Endothelial cell of hepatic sinusoid (primary cell): ENCODE data around the gene APOL1.
"Not testable (repeated sequence)": the region's sequence is repeated elsewhere in the genome, so short reads cannot be mapped to it uniquely, and the experiment has no call there.

ENCODE experiments used
- in situ Hi-C: cut with HindIII; loops from 2 replicates; pipeline ENCODE4 v1.10.0; 2017; ENCODE audit warnings: low sequenced_read_pairs

The APOL1 gene

GRCh38 chr22:36252754-36253522, at the start of gene APOL1:
Gene APOL1, plus strand, starts transcription at chr22:36253133. Its CDS starts 1,823 bp downstream, at chr22:36254956.
- in situ Hi-C loops, result no loop called here

GRCh38 chr22:36203441-36203840, 49.5 kb upstream of the APOL1 start:
- in situ Hi-C loops, result not testable (repeated sequence)

- in situ Hi-C loops, result no loop called here
These were observed 48.8 kb upstream of the APOL1 start for GRCh38 chr22:36204001-36204631.

- in situ Hi-C loops, result no loop called here
These were observed 48.3 kb upstream of the APOL1 start for GRCh38 chr22:36204632-36205015.

GRCh38 chr22:36205573-36205972, 47.4 kb upstream of the APOL1 start:
- in situ Hi-C loops, result not testable (repeated sequence)

- in situ Hi-C loops, result no loop called here
These were observed 46.7 kb upstream of the APOL1 start for GRCh38 chr22:36206255-36206654.

- in situ Hi-C loops, result no loop called here
These were observed 44.7 kb upstream of the APOL1 start for GRCh38 chr22:36208162-36208765.

- in situ Hi-C loops, result no loop called here
These were observed 44.0 kb upstream of the APOL1 start for GRCh38 chr22:36208914-36209313.

GRCh38 chr22:36209488-36209908, 43.4 kb upstream of the APOL1 start:
- in situ Hi-C loops, result not testable (repeated sequence)

- in situ Hi-C loops, result no loop called here
These were observed 42.7 kb upstream of the APOL1 start for GRCh38 chr22:36210224-36210623.

- in situ Hi-C loops, result no loop called here
These were observed 41.6 kb upstream of the APOL1 start for GRCh38 chr22:36211237-36211861.

GRCh38 chr22:36212901-36213300, 40.0 kb upstream of the APOL1 start:
- in situ Hi-C loops, result no loop called here

GRCh38 chr22:36213586-36213985, 39.3 kb upstream of the APOL1 start:
- in situ Hi-C loops, result no loop called here

- in situ Hi-C loops, result no loop called here
These were observed 37.0 kb upstream of the APOL1 start for GRCh38 chr22:36215981-36216380.

- in situ Hi-C loops, result no loop called here
These were observed 34.2 kb upstream of the APOL1 start for GRCh38 chr22:36218648-36219193.

GRCh38 chr22:36220451-36220921, 32.4 kb upstream of the APOL1 start:
- in situ Hi-C loops, result no loop called here

GRCh38 chr22:36221799-36222751, 30.9 kb upstream of the APOL1 start:
- in situ Hi-C loops, result no loop called here

GRCh38 chr22:36222887-36223450, 30.0 kb upstream of the APOL1 start:
- in situ Hi-C loops, result no loop called here

GRCh38 chr22:36223504-36223903, 29.4 kb upstream of the APOL1 start:
- in situ Hi-C loops, result no loop called here

GRCh38 chr22:36224245-36224644, 28.7 kb upstream of the APOL1 start:
- in situ Hi-C loops, result no loop called here
